SU-DHL-6 (cell line): ENCODE measurements around the gene KRT79.

ENCODE experiments used
- H2AFZ ChIP-seq: fragments of 200-600 bp; sonication (generic); 2 replicates; pipeline ENCODE4 v1.6.1; 2014; ENCODE audit warnings: low read depth, mild to moderate bottlenecking, moderate library complexity, mixed read lengths, antibody characterized with exemption, low read length; ENCODE audit not compliant: severe bottlenecking
- H3F3A ChIP-seq: fragments of 200-600 bp; shearing (Covaris generic); 2 replicates; pipeline ENCODE4 v1.6.0; 2016; ENCODE audit warnings: antibody characterized with exemption, mild to moderate bottlenecking; ENCODE audit not compliant: insufficient read depth
- H3K27ac ChIP-seq: fragments of 200-600 bp; sonication (generic); 2 replicates; pipeline ENCODE4 v1.5.1; 2016; ENCODE audit warnings: low read depth, mild to moderate bottlenecking, low read length, moderate library complexity, mixed read lengths
- H3K27me3 ChIP-seq: fragments of 200-600 bp; sonication (generic), shearing (Covaris generic); 2 replicates; pipeline ENCODE4 v1.6.0; 2014; ENCODE audit warnings: mild to moderate bottlenecking, low read length
- H3K36me3 ChIP-seq: fragments of 200-600 bp; sonication (generic); 2 replicates; pipeline ENCODE4 v1.6.1; 2014; ENCODE audit warnings: mild to moderate bottlenecking, low read length, mixed read lengths
- H3K4me2 ChIP-seq: fragments of 300-600, 200-600 bp; shearing (Covaris generic), sonication (generic); 2 replicates; pipeline ENCODE4 v1.6.0; 2014; ENCODE audit warnings: low read length, low read depth, mild to moderate bottlenecking; ENCODE audit not compliant: poor library complexity, severe bottlenecking
- H3K4me3 ChIP-seq: fragments of 200-600 bp; sonication (generic); 2 replicates; pipeline ENCODE4 v1.5.1; 2014; ENCODE audit warnings: antibody characterized with exemption, low read length, mild to moderate bottlenecking, mixed read lengths; ENCODE audit not compliant: insufficient read depth, poor library complexity, severe bottlenecking
- H3K79me2 ChIP-seq: fragments of 200-600 bp; sonication (generic); 2 replicates; pipeline ENCODE4 v1.6.1; 2014; ENCODE audit warnings: mild to moderate bottlenecking, low read length, moderate library complexity; ENCODE audit not compliant: insufficient read depth
- H3K9ac ChIP-seq: fragments of 200-600 bp; sonication (generic); 2 replicates; pipeline ENCODE4 v1.7.0; 2014; ENCODE audit warnings: mild to moderate bottlenecking, low read length
- H3K9me2 ChIP-seq: fragments of 200-600 bp; sonication (generic); replicated peaks from 2 replicates; pipeline ENCODE4 v1.6.1; 2014; ENCODE audit warnings: low read length; ENCODE audit not compliant: insufficient read depth
- H3K9me3 ChIP-seq: fragments of 200-600 bp; sonication (generic); 2 replicates; pipeline ENCODE4 v1.6.1; 2014; ENCODE audit warnings: low read length, mixed read lengths; ENCODE audit not compliant: insufficient read depth
- H4K20me1 ChIP-seq: fragments of 200-600 bp; sonication (generic); 2 replicates; pipeline ENCODE4 v1.6.1; 2014; ENCODE audit warnings: low read depth, mild to moderate bottlenecking, antibody characterized with exemption, low read length, moderate library complexity, mixed read lengths
- EZH2phosphoT487 ChIP-seq: fragments of 200-600 bp; sonication (generic), shearing (Covaris generic); conservative IDR thresholded peaks from 2 replicates; pipeline ENCODE4 v1.6.1; 2018; ENCODE audit warnings: mild to moderate bottlenecking, antibody characterized with exemption, low read length, moderate library complexity, mixed read lengths
- TF ChIP-seq, protein P1 (sequence below): fragments of 200-600 bp; sonication (generic); IDR thresholded peaks from one replicate; pipeline ENCODE4 v1.5.1; 2017; ENCODE audit warnings: antibody characterized with exemption, mild to moderate bottlenecking, low read length, moderate library complexity; ENCODE audit not compliant: insufficient read depth, poor library complexity, severe bottlenecking

KRT79 gene

DNA sequence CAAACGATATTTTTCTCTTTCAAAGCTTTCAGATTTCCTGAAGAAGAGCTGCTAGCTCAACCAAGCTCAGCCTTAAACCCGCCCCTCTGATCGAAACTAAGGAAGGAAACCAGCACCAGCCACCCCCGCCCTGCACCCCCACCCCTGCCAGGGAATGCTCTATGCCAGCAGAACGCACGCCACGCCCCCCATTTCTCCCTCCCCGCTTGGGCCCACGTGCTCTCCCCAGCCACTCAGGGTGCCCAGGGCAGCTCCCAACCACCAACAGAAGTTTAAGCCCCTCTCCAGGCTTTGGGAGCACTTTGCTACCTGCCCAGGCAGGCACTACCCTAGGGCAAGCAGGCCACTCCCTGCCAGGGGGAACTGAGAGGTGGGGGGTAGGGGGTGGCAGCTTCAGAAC, 33.5 kb upstream of the KRT79 start:
- H3K36me3 ChIP-seq: no peaks in the 10 kb centered on the region
- no peak overlapping the region for H3K9ac ChIP-seq
- no peak overlapping the region for H3K27ac ChIP-seq
- no peak overlapping the region for H3K4me2 ChIP-seq
- no peaks in the 10 kb centered on the region for H4K20me1 ChIP-seq
- H3F3A ChIP-seq: no peaks in the 10 kb centered on the region
- H3K27me3 ChIP-seq: no peaks in the 10 kb centered on the region
- H3K9me2 ChIP-seq: no peaks in the 10 kb centered on the region
- H2AFZ ChIP-seq: no peak overlapping the region
- no peaks in the 10 kb centered on the region for H3K9me3 ChIP-seq
- H3K79me2 ChIP-seq: no peaks in the 10 kb centered on the region
- H3K4me3 ChIP-seq: no peak overlapping the region
- TF ChIP-seq EZH2phosphoT487: no peak
- TF ChIP-seq, protein P1, sequence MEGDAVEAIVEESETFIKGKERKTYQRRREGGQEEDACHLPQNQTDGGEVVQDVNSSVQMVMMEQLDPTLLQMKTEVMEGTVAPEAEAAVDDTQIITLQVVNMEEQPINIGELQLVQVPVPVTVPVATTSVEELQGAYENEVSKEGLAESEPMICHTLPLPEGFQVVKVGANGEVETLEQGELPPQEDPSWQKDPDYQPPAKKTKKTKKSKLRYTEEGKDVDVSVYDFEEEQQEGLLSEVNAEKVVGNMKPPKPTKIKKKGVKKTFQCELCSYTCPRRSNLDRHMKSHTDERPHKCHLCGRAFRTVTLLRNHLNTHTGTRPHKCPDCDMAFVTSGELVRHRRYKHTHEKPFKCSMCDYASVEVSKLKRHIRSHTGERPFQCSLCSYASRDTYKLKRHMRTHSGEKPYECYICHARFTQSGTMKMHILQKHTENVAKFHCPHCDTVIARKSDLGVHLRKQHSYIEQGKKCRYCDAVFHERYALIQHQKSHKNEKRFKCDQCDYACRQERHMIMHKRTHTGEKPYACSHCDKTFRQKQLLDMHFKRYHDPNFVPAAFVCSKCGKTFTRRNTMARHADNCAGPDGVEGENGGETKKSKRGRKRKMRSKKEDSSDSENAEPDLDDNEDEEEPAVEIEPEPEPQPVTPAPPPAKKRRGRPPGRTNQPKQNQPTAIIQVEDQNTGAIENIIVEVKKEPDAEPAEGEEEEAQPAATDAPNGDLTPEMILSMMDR: no peak

DNA sequence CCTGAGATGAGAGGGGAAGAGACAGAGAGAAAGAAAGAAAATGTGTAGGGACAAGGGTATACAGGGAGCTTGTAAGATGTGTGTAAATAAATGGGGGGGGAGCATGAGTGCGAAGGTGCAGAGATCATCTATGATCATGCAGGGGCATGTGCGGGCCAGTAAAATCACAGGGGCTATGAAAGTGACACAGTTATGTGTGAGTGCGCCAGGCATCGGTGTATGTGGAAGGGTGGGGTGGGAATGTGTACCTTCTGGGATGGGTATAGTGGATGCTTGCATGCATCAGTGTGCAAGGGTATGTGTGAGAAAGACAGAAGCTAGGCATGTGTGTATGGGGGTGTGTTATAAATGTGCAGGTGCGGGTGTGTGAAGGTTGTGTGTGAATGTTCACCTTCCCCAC, 33.0 kb upstream of the KRT79 start:
- Histone ChIP-seq H3K79me2 (no peaks in the 10 kb centered on the region), H3K4me2 (no peak overlapping the region), H3K9ac (no peak overlapping the region), H3K4me3 (no peak overlapping the region), H4K20me1 (no peaks in the 10 kb centered on the region), H3K36me3 (no peaks in the 10 kb centered on the region), H3K27me3 (no peaks in the 10 kb centered on the region), H3F3A (no peaks in the 10 kb centered on the region), H3K9me2 (no peaks in the 10 kb centered on the region), H3K27ac (no peak overlapping the region), H2AFZ (no peak overlapping the region), H3K9me3 (no peaks in the 10 kb centered on the region)
- TF ChIP-seq EZH2phosphoT487: no peak
- TF ChIP-seq, protein P1: no peak

DNA sequence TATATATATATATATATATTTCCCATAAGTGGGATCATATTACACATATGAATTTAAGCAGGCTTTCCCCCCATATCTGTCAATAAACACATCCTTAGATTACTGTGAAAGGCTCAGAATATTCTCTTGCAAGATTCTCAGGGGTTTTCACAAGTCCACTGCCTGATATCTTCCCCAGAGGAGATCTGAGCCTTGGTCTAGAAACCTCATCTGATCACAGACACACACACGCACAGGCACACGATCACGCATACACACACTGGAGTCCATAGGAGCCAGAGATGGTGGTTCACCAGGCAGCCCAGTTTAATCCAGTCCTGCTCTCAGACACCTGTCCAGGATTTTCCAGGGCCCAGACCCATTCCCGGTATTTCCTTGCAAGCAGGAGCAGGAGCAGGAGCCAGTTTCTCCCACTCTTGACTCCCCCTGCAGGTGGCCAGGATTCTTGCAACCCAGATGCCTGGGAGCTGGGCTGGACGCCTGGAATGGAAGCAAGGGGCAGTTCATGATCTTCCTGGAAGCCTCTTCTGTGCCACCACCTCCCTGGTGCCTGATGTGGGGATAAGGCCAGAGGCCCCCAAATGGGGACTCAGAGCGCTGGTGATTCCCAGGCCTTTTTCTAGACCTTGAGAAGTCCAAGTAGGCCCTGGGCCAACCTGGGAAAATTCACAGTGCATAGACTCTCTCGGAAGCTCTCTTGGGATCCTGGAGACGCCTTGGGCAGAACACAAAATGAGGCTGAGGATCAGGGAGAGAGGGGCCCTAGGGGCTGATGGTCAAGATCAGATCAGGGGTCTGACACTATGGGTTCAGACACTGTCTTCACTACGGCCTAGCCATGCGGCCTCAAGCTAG, 31.2 kb upstream of the KRT79 start:
- Histone ChIP-seq H3F3A (no peaks in the 10 kb centered on the region), H3K4me2 (no peak overlapping the region), H3K9me3 (no peaks in the 10 kb centered on the region), H3K79me2 (no peaks in the 10 kb centered on the region), H3K9me2 (no peaks in the 10 kb centered on the region), H3K27ac (no peak overlapping the region), H4K20me1 (no peaks in the 10 kb centered on the region), H3K4me3 (no peak overlapping the region), H3K27me3 (no peaks in the 10 kb centered on the region), H2AFZ (no peak overlapping the region), H3K36me3 (no peaks in the 10 kb centered on the region), H3K9ac (no peak overlapping the region)
- TF ChIP-seq, protein P1: peak; percentile 62
- TF ChIP-seq EZH2phosphoT487: no peak
